ENCODE data around the gene AP2M1. TPM values are rescaled to one million over a fixed set of nuclear protein-coding genes. Genes with fewer than 3 reads are reported as not detected.

Gene AP2M1
- total RNA-seq, 1 experiment from 2014 or later: 353 TPM

GRCh38 chr3:184164648-184165330 is 9.9 kb upstream of the AP2M1 start (continued):
- TF ChIP-seq ZBTB33 (IDR thresholded peaks at IDR 0.05; ENCODE audit: extremely low read depth, insufficient replicate concordance, low read length): no peak
- no peak for TF ChIP-seq POLR2A (IDR thresholded peaks at IDR 0.05; ENCODE audit: borderline replicate concordance, extremely low read depth, insufficient read depth, insufficient read length)

GRCh38 chr3:184165543-184165942 is 9.1 kb upstream of the AP2M1 start:
- Histone ChIP-seq H3K9me2 (ENCODE audit: insufficient read depth) (no peaks in the 10 kb centered on the region), H3K79me2 (ENCODE audit: insufficient read depth, low read length) (peaks cover 9% of the 10 kb centered on the region; the same call in 1 of the 2 replicates), H3K4me3 (replicated peaks in 1 of 2; ENCODE audit: low read depth in 1 of 2, low read length in 2 of 2) (no peak overlapping the region), H3K4me1 (ENCODE audit: control insufficient read depth in 1 of 2, insufficient read depth in 2 of 2, low read length in 2 of 2) (no peaks in the 10 kb centered on the region), H3K9me3 (ENCODE audit: control insufficient read depth in 1 of 2, insufficient read depth in 1 of 2, low read depth in 1 of 2, low read length in 2 of 2) (no peaks in the 10 kb centered on the region), H4K20me1 (ENCODE audit: insufficient read depth) (no peaks in the 10 kb centered on the region), H3K4me2 (ENCODE audit: low read length) (no peak overlapping the region), H3K27me3 (ENCODE audit: insufficient read depth, low read length) (no peaks in the 10 kb centered on the region), H3K9ac (ENCODE audit: low read length) (no peak overlapping the region), H3K27ac (ENCODE audit: low read depth, low read length) (no peak overlapping the region), H3K36me3 (ENCODE audit: control insufficient read depth in 1 of 2, insufficient read depth in 2 of 2, low read length in 2 of 2) (peaks cover 30 to 32% of the 10 kb centered on the region in 2 experiments; a peak in 3 of 4 replicates), H2AFZ (ENCODE audit: low read depth, low read length, poor library complexity, severe bottlenecking) (no peak overlapping the region)
- ATAC-seq (no peak), DNase-seq (ENCODE audit: low read depth, low spot score) (no peak)
- intact Hi-C loops (cut with micrococcal nuclease): no loop called here
- TF ChIP-seq ZNF274 (IDR thresholded peaks at IDR 0.05; ENCODE audit: low read depth, low read length) (no peak), FOSL1 (IDR thresholded peaks at IDR 0.05; ENCODE audit: low read depth) (no peak), SP1 (IDR thresholded peaks at IDR 0.05; ENCODE audit: low read depth) (no peak), POLR2A (IDR thresholded peaks at IDR 0.05; ENCODE audit: borderline replicate concordance, extremely low read depth, insufficient read depth, insufficient read length) (no peak), CBX3 (IDR thresholded peaks at IDR 0.05; ENCODE audit: low read depth) (no peak), SIN3A (IDR thresholded peaks at IDR 0.05; ENCODE audit: low read depth) (no peak), SRF (IDR thresholded peaks at IDR 0.05; ENCODE audit: low read depth) (no peak), CEBPB (IDR thresholded peaks at IDR 0.05; ENCODE audit: low read depth) (no peak)
- no TSS peak for BruUV-seq (replicated peaks)
- ChIA-PET CTCF (no interaction called here), RAD21 (ENCODE audit: low non-redundant PET in 1 of 2, low total read pairs in 2 of 2, uncharacterized antibody in 2 of 2, unreplicated experiment in 2 of 2) (no interaction called here), POLR2A (no interaction called here)

All from HCT116 (cell line).